Glomerular visceral epithelial cell (primary cell): Measurements from ENCODE around the gene GPAT3.
A peak's percentile ranks its signal among the peaks of the same experiment; 100 is the strongest.
"Not testable (repeated sequence)": the region's sequence is repeated elsewhere in the genome, so short reads cannot be mapped to it uniquely, and the experiment has no call there.

Experiments used
- DNase-seq: peaks from one replicate; pipeline ENCODE4 v3.0.0-alpha.2; 2016; ENCODE audit errors: extremely low spot score

GPAT3 gene

GRCh38 chr4:83535520-83536361, at the start of gene GPAT3:
GPAT3 (plus strand) TSS chr4:83536108; CDS start chr4:83536623, 515 bp downstream.
- DNase-seq: peak; percentile 72

- DNase-seq: no peak
These were observed 49.3 kb upstream of the GPAT3 start for GRCh38 chr4:83486457-83487129.

- DNase-seq: no peak
These were observed 46.1 kb upstream of the GPAT3 start for GRCh38 chr4:83489711-83490326.

GRCh38 chr4:83490876-83491450, 44.9 kb upstream of the GPAT3 start:
- peak; percentile 21 for DNase-seq

- not testable (repeated sequence) for DNase-seq
These were observed 39.6 kb upstream of the GPAT3 start for GRCh38 chr4:83496085-83496917.

- no peak for DNase-seq
These were observed 37.7 kb upstream of the GPAT3 start for GRCh38 chr4:83498187-83498586.

GRCh38 chr4:83501671-83502070, 34.2 kb upstream of the GPAT3 start:
- DNase-seq: not testable (repeated sequence)

- no peak for DNase-seq
These were observed 31.9 kb upstream of the GPAT3 start for GRCh38 chr4:83503974-83504373.

GRCh38 chr4:83504503-83504902, 31.4 kb upstream of the GPAT3 start:
- no peak for DNase-seq

- no peak for DNase-seq
These were observed 30.9 kb upstream of the GPAT3 start for GRCh38 chr4:83504996-83505395.

GRCh38 chr4:83509156-83509585, 26.7 kb upstream of the GPAT3 start:
- DNase-seq: peak; percentile 59

- no peak for DNase-seq
These were observed 25.5 kb upstream of the GPAT3 start for GRCh38 chr4:83510442-83510841.

- peak; percentile 27 for DNase-seq
These were observed 19.7 kb upstream of the GPAT3 start for GRCh38 chr4:83516042-83516772.

GRCh38 chr4:83522239-83522638, 13.7 kb upstream of the GPAT3 start:
- DNase-seq: no peak

GRCh38 chr4:83527671-83528070, 8.2 kb upstream of the GPAT3 start:
- no peak for DNase-seq

GRCh38 chr4:83536362-83537272, 709 bp downstream of the GPAT3 start:
- DNase-seq: no peak

GRCh38 chr4:83542225-83542624, 6.3 kb downstream of the GPAT3 start:
- no peak for DNase-seq

GRCh38 chr4:83546786-83547185, 10.9 kb downstream of the GPAT3 start:
- DNase-seq: no peak

- peak; percentile 94 for DNase-seq
These were observed 12.4 kb downstream of the GPAT3 start for GRCh38 chr4:83548151-83548905.
